Measurements from ENCODE around the gene ARSA.
"Not testable (repeated sequence)": the region's sequence is repeated elsewhere in the genome, so short reads cannot be mapped to it uniquely, and the experiment has no call there.

The ARSA gene

DNA sequence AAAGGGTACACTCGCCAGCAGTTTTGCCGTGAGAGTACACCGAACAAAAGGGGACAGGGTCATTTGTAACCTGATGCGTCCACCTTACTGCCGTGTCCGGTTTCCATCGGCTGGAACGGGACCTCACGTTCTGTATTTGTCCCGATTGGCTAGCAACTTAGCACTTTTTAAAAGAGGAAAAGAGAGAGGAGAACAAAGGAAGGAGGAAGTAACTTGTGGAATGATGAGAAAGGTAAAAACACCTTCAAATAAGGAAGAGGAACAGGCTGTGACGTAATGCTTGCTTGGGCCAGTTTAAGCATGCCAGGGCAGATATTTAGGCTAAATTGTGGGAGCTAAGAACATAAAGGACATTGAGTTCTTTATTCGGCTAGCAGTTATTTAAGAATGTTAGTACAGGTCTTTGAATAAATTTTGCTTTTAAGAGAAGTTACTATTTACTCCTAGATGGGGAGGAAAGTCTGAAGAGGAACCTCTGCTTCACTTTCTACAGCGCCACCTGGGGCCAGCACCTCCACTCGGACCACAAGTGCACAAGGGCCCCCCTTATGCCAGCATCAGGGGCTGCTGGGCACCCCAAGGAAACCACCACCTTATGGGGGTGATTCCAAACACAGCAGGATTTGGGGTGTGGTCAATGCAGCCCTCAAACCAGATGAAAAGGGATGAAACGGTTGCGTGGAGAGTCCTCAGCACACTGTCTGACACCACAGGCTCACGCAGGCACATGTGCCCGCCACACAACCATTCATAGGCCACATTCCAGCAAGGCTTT is 5.8 kb downstream of the ARSA start:
- no peak for DNase-seq (ENCODE audit: low read depth)

DNA sequence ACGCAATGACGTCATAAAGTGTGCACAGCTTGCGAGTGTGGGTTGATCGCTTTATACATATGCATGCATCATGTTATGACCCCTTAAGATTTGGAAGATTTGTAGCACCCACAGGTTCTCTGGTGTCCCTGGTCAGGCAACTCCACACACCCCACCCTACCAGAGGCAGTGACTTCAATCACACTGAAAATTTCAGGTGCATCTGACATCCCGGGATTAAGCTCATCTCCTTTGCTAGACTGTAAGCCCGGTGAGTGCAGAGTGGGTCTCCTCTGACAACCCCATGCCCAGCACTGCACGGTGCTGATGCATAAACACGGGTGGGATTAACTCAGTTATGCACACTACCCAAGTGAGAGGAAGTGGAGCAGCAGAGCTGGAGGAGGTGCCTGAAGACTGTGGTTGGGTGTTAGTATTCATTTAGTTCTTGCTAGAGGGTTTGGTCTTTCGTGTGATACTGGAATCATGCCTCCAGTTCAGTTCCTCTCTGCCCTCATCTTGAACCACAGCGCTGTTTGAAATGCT is 6.5 kb downstream of the ARSA start:
- DNase-seq (ENCODE audit: low read depth) = peak; percentile 36

GRCh38 chr22:50620593-50621355 is 7.2 kb downstream of the ARSA start:
- DNase-seq (ENCODE audit: low read depth) = peak; percentile 44

GRCh38 chr22:50614296-50614695 is 13.7 kb downstream of the ARSA start:
- not testable (repeated sequence) for DNase-seq (ENCODE audit: low read depth)

GRCh38 chr22:50613291-50613981 is 14.5 kb downstream of the ARSA start:
- no peak for DNase-seq (ENCODE audit: low read depth)

DNA sequence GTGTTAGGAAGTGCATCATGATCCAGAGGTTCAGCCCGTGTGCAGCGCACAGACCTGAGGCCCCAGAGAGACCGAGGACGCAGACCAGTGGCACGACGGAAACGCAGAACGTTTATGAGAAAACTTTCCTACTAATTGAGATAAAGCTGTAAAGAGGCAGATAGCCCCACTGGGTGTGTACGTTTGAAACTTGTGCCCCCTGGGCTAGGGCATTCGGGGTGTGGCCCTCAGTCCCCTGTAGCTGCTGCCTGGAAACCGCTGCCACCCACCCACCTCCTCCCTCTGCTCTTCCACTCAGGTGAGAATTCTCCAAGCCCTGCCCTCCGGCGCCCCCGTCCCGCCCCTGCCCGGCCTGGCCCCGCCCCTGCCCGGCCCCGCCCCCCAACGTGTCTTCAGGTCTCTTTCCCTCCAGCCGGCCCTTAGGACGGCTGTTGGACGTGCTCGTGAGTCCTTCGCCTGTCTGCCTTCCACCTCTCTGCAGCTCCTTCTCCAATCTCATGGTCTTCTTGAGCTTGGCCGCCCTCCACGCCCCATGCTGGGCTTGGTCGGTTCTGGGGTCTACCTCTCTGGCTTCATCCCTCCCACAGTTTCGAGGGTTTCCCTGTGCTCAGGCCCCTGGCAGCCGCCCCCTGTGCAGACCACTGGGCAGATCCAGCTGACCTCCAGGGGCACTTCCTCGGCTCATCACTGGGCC is 15.3 kb downstream of the ARSA start:
- DNase-seq (ENCODE audit: low read depth) = no peak

DNA sequence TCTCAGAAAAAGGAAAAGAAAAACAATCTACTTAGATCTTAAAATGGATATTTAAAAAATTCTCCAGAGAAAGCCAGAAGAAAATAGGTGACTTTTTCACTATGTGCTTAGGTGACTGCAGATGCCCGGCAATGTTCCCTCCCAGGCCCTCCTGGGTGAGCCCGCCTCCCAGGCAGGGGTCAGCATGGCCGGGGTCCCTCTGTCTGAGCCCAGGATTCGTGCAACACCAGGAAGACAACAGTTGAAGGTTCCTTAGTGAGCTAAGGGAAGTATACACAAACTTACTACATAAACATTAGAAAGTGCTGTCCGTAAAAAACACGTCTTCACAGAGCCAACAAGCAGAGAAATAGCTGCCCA is 15.8 kb downstream of the ARSA start:
- DNase-seq (ENCODE audit: low read depth) = no peak

- no peak for DNase-seq (ENCODE audit: low read depth)
Measured at GRCh38 chr22:50611341-50612060, 16.5 kb downstream of the ARSA start.

DNA sequence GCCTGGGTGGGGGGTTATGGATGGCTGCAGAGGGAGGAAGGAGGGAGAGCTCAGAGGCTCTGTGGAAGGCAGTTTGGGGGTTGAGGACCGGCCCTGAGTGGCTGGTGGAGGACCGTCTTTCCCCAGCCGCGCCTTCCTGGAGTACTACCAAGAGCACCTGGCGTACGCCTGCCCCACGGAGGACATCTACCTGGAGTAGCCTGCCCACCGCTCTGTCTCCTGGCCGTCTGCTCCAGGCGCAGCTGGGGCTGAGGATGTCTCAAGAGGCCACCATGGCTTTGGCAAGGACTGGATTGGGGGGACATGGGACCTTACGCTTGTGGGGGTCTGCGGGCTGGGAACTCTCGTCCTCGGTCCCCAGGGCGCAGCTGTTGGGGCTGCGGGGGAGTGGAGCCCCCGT is 17.4 kb downstream of the ARSA start:
- DNase-seq (ENCODE audit: low read depth) = no peak

DNA sequence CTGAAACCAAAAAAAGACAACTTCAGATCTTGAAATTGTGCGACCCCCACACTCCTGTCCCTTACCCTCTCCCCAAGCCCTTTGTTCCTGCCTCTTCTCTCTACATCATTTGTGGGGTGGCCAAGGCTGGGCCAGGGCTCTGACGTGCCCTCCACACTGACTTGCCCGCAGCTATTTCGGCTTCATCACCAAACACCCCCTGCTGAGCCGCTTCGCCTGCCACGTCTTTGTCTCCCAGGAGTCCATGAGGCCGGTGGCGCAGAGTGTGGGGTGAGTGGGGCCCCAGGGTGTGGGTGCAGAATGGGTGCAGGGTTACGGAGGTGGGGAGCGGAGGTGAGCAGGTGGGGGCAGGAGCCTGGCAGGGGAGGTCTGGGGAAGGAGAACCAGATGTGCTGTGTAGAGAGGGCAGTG is 17.9 kb downstream of the ARSA start:
- no peak for DNase-seq (ENCODE audit: low read depth)

GRCh38 chr22:50609599-50609998 is 18.4 kb downstream of the ARSA start:
- DNase-seq (ENCODE audit: low read depth) = no peak

- DNase-seq (ENCODE audit: low read depth) = no peak
Measured at GRCh38 chr22:50608996-50609395, 19.0 kb downstream of the ARSA start.

DNA sequence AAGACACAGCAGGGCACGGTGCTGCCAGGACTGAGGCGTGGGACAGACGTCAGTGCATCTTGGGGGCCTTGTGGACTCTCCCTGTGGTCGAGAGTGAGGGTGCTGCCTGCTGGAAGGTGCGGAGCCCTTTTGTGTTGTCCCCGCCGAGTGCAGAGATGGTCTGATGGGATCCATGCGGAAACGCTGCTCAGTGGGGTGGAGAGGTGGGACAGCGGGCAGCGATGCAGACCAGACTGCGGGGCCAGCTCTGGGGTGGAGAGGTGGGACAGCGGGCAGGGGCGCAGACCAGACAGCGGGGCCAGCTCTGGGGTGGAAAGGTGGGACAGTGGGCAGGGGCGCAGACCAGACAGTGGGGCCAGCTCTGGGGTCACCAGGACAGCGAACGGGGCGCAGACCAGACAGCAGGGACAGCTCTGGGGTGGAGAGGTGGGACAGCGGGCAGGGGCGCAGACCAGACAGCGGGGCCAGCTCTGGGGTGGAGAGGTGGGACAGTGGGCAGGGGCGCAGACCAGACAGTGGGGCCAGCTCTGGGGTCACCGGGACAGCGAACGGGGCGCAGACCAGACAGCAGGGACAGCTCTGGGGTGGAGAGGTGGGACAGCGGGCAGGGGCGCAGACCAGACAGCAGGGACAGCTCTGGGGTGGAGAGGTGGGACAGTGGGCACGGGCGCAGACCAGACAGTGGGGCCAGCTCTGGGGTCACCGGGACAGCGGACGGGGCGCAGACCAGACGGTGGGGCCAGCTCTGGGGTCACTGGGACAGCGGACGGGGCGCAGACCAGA is 19.7 kb downstream of the ARSA start:
- not testable (repeated sequence) for DNase-seq (ENCODE audit: low read depth)

DNA sequence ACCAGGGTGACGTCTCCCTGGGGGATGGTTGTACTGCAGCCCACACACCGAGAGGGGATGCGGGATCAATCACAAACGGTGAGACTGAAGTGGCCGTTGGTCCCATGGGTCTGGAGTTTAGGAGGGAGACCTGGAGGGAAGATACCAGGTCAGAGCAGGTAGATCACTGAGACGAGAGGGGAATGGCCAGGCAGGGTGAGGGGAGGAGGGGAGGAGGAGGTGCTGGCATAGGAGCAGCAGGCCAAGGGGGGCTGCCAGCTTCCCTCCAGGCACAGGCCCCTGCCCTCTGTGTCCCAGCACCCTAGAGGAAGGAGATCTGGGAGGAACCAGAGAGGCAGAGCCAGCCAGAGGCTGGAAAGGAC is 20.3 kb downstream of the ARSA start:
- no peak for DNase-seq (ENCODE audit: low read depth)

GRCh38 chr22:50606946-50607658 is 20.9 kb downstream of the ARSA start:
- DNase-seq (ENCODE audit: low read depth) = no peak

- no peak for DNase-seq (ENCODE audit: low read depth)
Measured at GRCh38 chr22:50606165-50606945, 21.6 kb downstream of the ARSA start.

- no peak for DNase-seq (ENCODE audit: low read depth)
Measured at GRCh38 chr22:50605613-50606074, 22.3 kb downstream of the ARSA start.

- DNase-seq (ENCODE audit: low read depth) = no peak
Measured at GRCh38 chr22:50605002-50605612, 22.8 kb downstream of the ARSA start.

Measured in activated T-cell treated with anti-CD3 and anti-CD28 coated beads for 24 hours (primary cell).